HCT116 (cell line): ENCODE measurements around the gene C19orf25. TPM values are rescaled to one million over a fixed set of nuclear protein-coding genes. Genes with fewer than 3 reads are reported as not detected.

Source experiments
- ATAC-seq: fragments of 200-7000 bp; cut with Tn5 transposase; 2 replicates; pipeline ENCODE4 v1.9.1; 2020; ENCODE audit warnings: mild to moderate bottlenecking, moderate library complexity
- BruUV-seq: library from RNA; stranded (reverse); fragments of 400-500 nt; replicated peaks from 2 replicates; lab custom pipeline; 2021; lab: Mats Ljungman, UMichigan
- CTCF ChIA-PET: fragments of 300-600 bp; sonication (Branson Sonifier 250); formaldehyde crosslinking; loops from one replicate; lab custom pipeline; 2021; ENCODE audit warnings: antibody characterized with exemption; lab: Charles Lee
- POLR2A ChIA-PET: fragments of 300-600, 350-600 bp; sonication (Branson Sonifier 250); formaldehyde crosslinking; loops from one replicate; lab custom pipeline; 2021; ENCODE audit warnings: antibody characterized with exemption; lab: Charles Lee
- RAD21 ChIA-PET, 2 experiments: fragments of 300-600 bp; sonication (Branson Sonifier 250); formaldehyde crosslinking; loops; one replicate each; lab custom pipeline; 2023; ENCODE audit warnings: low total read pairs in 2 of 2; ENCODE audit not compliant: uncharacterized antibody in 2 of 2, unreplicated experiment in 2 of 2, low non-redundant PET in 1 of 2; lab: Charles Lee
- DNase-seq: peaks from one replicate; pipeline ENCODE4 v3.0.0-alpha.2; 2010; ENCODE audit warnings: low read depth, low spot score
- H2AFZ ChIP-seq: fragments of 200-600 bp; shearing (Covaris generic), sonication (generic); 2 replicates; pipeline ENCODE4 v1.6.1; 2017; ENCODE audit warnings: low read depth, mixed run types, mixed read lengths, antibody characterized with exemption, low read length; ENCODE audit not compliant: poor library complexity, severe bottlenecking
- H3K27ac ChIP-seq: 2 replicates; pipeline ENCODE4 v1.5.1; 2012; ENCODE audit warnings: low read depth, low read length
- H3K27me3 ChIP-seq: fragments of 200-600 bp; sonication (generic); 2 replicates; pipeline ENCODE4 v1.6.1; 2016; ENCODE audit warnings: mixed run types, low read length, mixed read lengths; ENCODE audit not compliant: insufficient read depth
- H3K36me3 ChIP-seq, 2 experiments: fragments of 200-500 bp in 1 of 2; fragments of 200-600 bp in 1 of 2; sonication (Bioruptor generic) in 1 of 2; sonication (generic) in 1 of 2; 2 replicates each; pipeline versions ENCODE4 v1.5.1 to v1.6.1; 2014 to 2016; ENCODE audit warnings: low read length in 2 of 2, inconsistent platforms in 1 of 2, mixed read lengths in 1 of 2, mixed run types in 1 of 2; ENCODE audit not compliant: insufficient read depth in 2 of 2, control insufficient read depth in 1 of 2
- H3K4me1 ChIP-seq, 2 experiments: fragments of 200-600 bp in 1 of 2; sonication (generic) in 1 of 2; 2 replicates each; pipeline versions ENCODE4 v1.5.1 to v1.6.1; 2012 to 2017; ENCODE audit warnings: low read length in 2 of 2, inconsistent platforms in 1 of 2, mild to moderate bottlenecking in 1 of 2, mixed read lengths in 1 of 2, mixed run types in 1 of 2, moderate library complexity in 1 of 2; ENCODE audit not compliant: insufficient read depth in 2 of 2, control insufficient read depth in 1 of 2
- H3K4me2 ChIP-seq: fragments of 200-600 bp; sonication (generic); 2 replicates; pipeline ENCODE4 v1.6.1; 2017; ENCODE audit warnings: mixed run types, low read length, mixed read lengths
- H3K4me3 ChIP-seq, 2 experiments: fragments of 200-600 bp in 1 of 2; sonication (generic) in 1 of 2; replicated peaks in 1 of 2; 2 replicates each; pipeline ENCODE4 v1.5.1; 2011 to 2016; ENCODE audit warnings: low read length in 2 of 2, control low read depth in 1 of 2, low read depth in 1 of 2, mild to moderate bottlenecking in 1 of 2, mixed read lengths in 1 of 2, mixed run types in 1 of 2
- H3K79me2 ChIP-seq: fragments of 200-600 bp; sonication (generic); 2 replicates; pipeline ENCODE4 v1.6.1; 2017; ENCODE audit warnings: mild to moderate bottlenecking, mixed run types, low read length, moderate library complexity, mixed read lengths; ENCODE audit not compliant: insufficient read depth
- H3K9ac ChIP-seq: fragments of 200-600 bp; sonication (generic); 2 replicates; pipeline ENCODE4 v1.6.1; 2016; ENCODE audit warnings: low read length, mixed read lengths
- H3K9me2 ChIP-seq: fragments of 200-600 bp; sonication (generic), shearing (Covaris generic); 2 replicates; pipeline ENCODE4 v1.6.1; 2017; ENCODE audit warnings: mixed run types, mild to moderate bottlenecking, moderate library complexity; ENCODE audit not compliant: insufficient read depth
- H3K9me3 ChIP-seq, 2 experiments: fragments of 200-500 bp in 1 of 2; fragments of 200-600 bp in 1 of 2; sonication (Bioruptor generic) in 1 of 2; sonication (generic) in 1 of 2; 2 replicates each; pipeline ENCODE4 v1.6.1; 2014 to 2017; ENCODE audit warnings: low read length in 2 of 2, mixed read lengths in 2 of 2, inconsistent platforms in 1 of 2, low read depth in 1 of 2, mild to moderate bottlenecking in 1 of 2, mixed run types in 1 of 2, moderate library complexity in 1 of 2; ENCODE audit not compliant: control insufficient read depth in 1 of 2, insufficient read depth in 1 of 2
- H4K20me1 ChIP-seq: fragments of 200-600 bp; sonication (generic), shearing (Covaris generic); 2 replicates; pipeline ENCODE4 v1.6.1; 2017; ENCODE audit warnings: mixed run types, mild to moderate bottlenecking, moderate library complexity; ENCODE audit not compliant: insufficient read depth
- CBX3 ChIP-seq: IDR thresholded peaks from 2 replicates; pipeline ENCODE4 v1.6.1; 2012; ENCODE audit warnings: low read depth
- CEBPB ChIP-seq: IDR thresholded peaks from 2 replicates; pipeline ENCODE4 v1.6.1; 2012; ENCODE audit warnings: low read depth
- EGR1 ChIP-seq: IDR thresholded peaks from 2 replicates; pipeline ENCODE4 v1.6.1; 2012; ENCODE audit warnings: low read depth
- ZNF274 ChIP-seq: fragments of 200-500 bp; sonication (Bioruptor generic); IDR thresholded peaks from 2 replicates; pipeline ENCODE4 v1.6.1; 2014; ENCODE audit warnings: mild to moderate bottlenecking, low read depth, low read length, inconsistent platforms
- intact Hi-C: fragments of 100-400 bp; cut with micrococcal nuclease; formaldehyde crosslinking; loops from 2 replicates; pipeline ENCODE4 v1.10.0; 2022
- total RNA-seq: library from RNA; stranded (reverse); gene quantifications from one replicate; pipeline ENCODE4 v1.2.1, GENCODE V29; 2021; ENCODE audit not compliant: unreplicated experiment
- TF ChIP-seq, protein P1 (sequence below): IDR thresholded peaks from 2 replicates; pipeline ENCODE4 v1.6.1; 2012; ENCODE audit warnings: low read depth

Gene C19orf25
- total RNA-seq, 1 experiment from 2014 or later: 48.8 TPM

DNA sequence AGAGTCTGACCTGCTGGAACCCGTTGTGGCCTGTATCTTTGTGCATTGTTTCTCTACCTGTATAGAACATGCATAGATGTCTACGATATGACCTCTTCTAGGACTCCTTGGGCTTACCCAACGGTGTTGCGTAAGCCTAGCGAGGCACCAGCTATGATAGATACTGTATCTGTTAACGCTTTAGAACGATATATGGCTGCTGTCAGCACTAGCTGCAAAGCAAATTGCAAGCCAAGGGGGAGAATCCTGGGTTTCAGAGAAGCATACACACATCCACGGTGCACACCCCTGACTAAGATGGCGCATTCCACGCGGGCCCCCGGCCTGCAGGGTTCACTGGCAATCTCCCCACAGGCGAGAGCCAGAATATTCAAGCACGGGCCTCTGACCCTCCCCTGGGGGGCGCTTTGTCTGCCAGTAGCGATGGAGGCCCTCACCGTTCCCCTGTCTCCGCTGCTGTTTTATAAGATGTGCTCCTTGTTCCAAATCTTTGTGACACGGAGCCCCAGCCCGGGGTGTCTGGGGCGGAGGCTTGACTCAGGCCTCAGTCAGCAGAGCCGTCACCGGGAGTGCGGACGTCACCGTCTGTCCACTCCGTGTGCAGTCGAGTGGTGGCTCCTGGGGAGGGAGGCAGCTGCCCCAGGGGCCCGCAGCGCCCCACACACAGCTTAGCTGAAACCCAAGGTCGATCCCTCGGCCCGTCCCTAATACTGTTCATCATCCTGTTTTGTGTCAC, 53.7 kb downstream of the C19orf25 start:
- Histone ChIP-seq H3K27me3 (no peaks in the 10 kb centered on the region), H3K4me1 (no peaks in the 10 kb centered on the region), H3K27ac (no peak overlapping the region), H3K9me3 (no peaks in the 10 kb centered on the region), H3K79me2 (peaks cover 97% of the 10 kb centered on the region), H2AFZ (no peak overlapping the region), H3K4me2 (no peak overlapping the region), H3K9ac (no peak overlapping the region), H3K4me3 (no peak overlapping the region), H3K36me3 (peaks cover 52 to 76% of the 10 kb centered on the region in 2 experiments), H4K20me1 (no peaks in the 10 kb centered on the region), H3K9me2 (no peaks in the 10 kb centered on the region)
- DNase-seq (no peak), ATAC-seq (no peak)
- CTCF ChIA-PET: no interaction called here
- TF ChIP-seq CBX3: no peak
- no peak for TF ChIP-seq CEBPB
- POLR2A ChIA-PET: no interaction called here
- intact Hi-C loops: no loop called here
- RAD21 ChIA-PET: no interaction called here
- no TSS peak for BruUV-seq

DNA sequence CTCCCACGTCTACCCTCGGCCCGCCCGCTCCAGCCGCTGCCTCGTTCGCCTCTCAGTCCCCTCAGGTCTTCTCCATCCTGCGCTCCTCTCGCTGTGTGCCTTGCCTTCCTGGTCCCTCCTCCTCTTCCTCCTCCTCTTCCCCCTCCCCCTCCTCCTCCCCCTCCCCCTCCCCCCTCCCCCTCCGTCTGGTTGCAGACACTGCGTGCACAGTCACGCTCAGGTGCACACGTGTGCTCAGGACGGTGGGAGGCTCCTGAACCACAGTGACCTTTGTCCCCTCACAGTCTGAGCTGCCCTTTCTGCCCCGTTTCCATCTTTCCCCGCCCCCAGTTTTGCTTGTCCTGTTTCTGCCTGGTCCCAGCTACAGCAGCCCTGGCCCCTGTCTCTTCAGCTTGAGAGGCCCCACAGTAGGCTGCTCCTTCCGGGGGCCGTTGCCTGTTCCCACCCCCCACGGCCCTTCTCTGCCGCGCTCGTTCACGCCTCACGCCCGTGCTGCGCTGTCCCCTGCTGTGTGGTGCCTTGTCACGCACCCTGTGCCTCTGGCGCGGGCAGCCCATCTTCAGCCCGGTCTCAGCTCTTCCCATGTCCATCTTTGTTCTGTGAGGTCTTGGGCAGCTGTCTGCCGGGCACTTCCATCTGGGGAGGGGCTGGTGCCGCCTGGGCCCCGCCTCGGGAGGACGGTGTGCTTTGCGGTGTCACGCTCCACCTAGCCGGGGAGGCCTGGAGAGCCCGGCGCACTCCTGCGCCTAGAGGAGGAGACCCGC, 54.6 kb downstream of the C19orf25 start:
- no peak overlapping the region for H2AFZ ChIP-seq
- ChIA-PET CTCF (no interaction called here), POLR2A (no interaction called here), RAD21 (interaction anchor here in 1 of 2 experiments (0.5 kb wide), 1 partner anchor 177 kb away, joined by 3 read pairs; no protein-coding TSS in a partner anchor)
- no peak overlapping the region for H3K9ac ChIP-seq
- no peaks in the 10 kb centered on the region for H4K20me1 ChIP-seq
- H3K36me3 ChIP-seq: peaks cover 49 to 76% of the 10 kb centered on the region in 2 experiments
- intact Hi-C loops: no loop called here
- TF ChIP-seq, protein P1, sequence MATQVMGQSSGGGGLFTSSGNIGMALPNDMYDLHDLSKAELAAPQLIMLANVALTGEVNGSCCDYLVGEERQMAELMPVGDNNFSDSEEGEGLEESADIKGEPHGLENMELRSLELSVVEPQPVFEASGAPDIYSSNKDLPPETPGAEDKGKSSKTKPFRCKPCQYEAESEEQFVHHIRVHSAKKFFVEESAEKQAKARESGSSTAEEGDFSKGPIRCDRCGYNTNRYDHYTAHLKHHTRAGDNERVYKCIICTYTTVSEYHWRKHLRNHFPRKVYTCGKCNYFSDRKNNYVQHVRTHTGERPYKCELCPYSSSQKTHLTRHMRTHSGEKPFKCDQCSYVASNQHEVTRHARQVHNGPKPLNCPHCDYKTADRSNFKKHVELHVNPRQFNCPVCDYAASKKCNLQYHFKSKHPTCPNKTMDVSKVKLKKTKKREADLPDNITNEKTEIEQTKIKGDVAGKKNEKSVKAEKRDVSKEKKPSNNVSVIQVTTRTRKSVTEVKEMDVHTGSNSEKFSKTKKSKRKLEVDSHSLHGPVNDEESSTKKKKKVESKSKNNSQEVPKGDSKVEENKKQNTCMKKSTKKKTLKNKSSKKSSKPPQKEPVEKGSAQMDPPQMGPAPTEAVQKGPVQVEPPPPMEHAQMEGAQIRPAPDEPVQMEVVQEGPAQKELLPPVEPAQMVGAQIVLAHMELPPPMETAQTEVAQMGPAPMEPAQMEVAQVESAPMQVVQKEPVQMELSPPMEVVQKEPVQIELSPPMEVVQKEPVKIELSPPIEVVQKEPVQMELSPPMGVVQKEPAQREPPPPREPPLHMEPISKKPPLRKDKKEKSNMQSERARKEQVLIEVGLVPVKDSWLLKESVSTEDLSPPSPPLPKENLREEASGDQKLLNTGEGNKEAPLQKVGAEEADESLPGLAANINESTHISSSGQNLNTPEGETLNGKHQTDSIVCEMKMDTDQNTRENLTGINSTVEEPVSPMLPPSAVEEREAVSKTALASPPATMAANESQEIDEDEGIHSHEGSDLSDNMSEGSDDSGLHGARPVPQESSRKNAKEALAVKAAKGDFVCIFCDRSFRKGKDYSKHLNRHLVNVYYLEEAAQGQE: no peak
- no peak for TF ChIP-seq ZNF274
- TF ChIP-seq CEBPB: no peak
- no peak for TF ChIP-seq CBX3
- TF ChIP-seq EGR1: no peak
- H3K4me1 ChIP-seq: no peaks in the 10 kb centered on the region
- no peak overlapping the region for H3K4me3 ChIP-seq
- no peaks in the 10 kb centered on the region for H3K27me3 ChIP-seq
- BruUV-seq: no TSS peak
- H3K9me3 ChIP-seq: no peaks in the 10 kb centered on the region
- DNase-seq: no peak
- H3K4me2 ChIP-seq: no peak overlapping the region
- ATAC-seq: no peak
- H3K79me2 ChIP-seq: peaks cover 95% of the 10 kb centered on the region
- no peaks in the 10 kb centered on the region for H3K9me2 ChIP-seq
- no peak overlapping the region for H3K27ac ChIP-seq
